ENCODE data around the gene C20orf202. TPM values are rescaled to one million over a fixed set of nuclear protein-coding genes. Genes with fewer than 3 reads are reported as not detected.
"Not testable (repeated sequence)": the region's sequence is repeated elsewhere in the genome, so short reads cannot be mapped to it uniquely, and the experiment has no call there.

C20orf202 gene
- total RNA-seq, 4 donors from 2014 or later: 0.49 to 1.4 (median 0.52) TPM; not detected in 1

DNA sequence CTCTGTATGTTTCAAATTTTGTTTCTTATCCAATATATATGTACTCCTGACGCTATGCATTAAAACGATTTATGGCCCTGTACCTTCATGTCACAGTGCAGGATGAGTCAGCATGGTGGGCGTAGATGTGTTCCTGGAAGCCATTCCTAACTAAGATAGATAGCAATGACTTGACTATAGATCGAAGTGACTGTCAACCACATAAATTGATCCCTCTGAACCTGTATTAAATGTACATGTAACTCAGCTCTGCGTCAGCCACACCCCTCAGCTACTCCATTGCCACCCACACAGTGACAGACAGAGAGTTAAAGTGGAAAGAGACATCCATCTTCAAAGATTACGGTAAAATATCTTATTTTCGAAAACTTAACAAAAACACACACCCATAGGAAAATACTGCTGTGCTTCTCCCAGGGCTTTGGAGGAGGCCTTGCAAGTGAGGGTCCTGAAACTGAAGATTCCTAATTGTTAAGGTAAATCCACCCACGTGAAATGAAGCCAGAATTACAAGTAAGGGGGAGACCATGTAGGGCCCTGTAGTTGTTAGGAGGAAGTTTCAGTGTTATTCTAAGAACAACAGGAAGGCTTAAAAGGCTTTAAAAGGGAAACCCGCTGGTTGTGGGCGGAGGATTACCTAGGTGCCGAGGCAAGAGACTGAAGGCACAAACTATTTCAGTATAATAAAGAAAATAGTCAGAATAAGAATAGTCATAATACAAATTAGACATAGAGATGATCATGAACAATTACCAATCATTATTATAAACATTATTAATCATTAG lies 12.3 kb downstream of the C20orf202 start:
- 65 to 66% methylated on average over 11 of the region's 11 CpGs for WGBS, 2 donors

DNA sequence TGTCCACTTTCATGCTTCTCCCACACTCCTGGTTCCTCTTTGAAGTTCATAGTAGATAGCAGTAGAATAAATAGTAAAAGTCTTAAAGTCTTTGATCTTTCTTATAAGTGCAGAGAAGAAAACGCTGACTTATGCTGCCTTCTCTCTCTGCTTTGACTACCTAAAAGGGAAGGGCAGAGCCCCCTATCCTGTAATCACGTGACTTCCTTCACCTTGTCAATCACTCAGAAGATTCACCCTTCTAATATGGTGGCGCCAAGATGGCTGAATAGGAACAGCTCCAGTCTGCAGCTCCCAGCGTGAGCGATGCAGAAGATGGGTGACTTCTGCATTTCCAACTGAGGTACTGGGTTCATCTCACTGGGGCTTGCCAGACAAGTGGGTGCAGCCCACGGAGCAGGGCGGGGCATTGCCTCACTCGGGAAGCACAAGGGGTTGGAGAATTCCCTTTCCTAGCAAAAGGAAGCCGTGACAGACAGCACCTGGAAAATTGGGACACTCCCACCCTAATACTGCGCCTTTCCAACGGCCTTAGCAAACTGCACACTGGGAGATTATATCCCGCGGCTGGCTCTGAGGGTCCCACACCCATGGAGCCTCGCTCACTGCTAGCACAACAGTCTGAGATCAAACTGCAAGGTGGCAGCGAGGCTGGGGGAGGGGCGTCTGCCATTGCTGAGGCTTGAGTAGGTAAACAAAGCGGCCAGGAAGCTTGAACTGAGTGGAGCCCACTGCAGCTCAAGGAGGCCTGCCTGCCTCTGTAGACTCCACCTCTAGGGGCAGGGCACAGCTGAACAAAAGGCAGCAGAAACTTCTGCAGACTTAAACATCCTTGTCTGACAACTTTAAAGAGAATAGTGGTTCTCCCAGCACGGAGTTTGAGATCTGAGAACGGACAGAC lies 13.5 kb downstream of the C20orf202 start:
- DNase-seq (ENCODE audit: low spot score in 2 of 2); H3K4me3 ChIP-seq (ENCODE audit: low read depth, poor library complexity, severe bottlenecking): not testable (repeated sequence)
- WGBS, 2 donors: 82 to 84% methylated on average over 19 of the region's 19 CpGs

More for the DNA sequence above, 12.3 kb downstream of the C20orf202 start:
- TF ChIP-seq, protein P1, sequence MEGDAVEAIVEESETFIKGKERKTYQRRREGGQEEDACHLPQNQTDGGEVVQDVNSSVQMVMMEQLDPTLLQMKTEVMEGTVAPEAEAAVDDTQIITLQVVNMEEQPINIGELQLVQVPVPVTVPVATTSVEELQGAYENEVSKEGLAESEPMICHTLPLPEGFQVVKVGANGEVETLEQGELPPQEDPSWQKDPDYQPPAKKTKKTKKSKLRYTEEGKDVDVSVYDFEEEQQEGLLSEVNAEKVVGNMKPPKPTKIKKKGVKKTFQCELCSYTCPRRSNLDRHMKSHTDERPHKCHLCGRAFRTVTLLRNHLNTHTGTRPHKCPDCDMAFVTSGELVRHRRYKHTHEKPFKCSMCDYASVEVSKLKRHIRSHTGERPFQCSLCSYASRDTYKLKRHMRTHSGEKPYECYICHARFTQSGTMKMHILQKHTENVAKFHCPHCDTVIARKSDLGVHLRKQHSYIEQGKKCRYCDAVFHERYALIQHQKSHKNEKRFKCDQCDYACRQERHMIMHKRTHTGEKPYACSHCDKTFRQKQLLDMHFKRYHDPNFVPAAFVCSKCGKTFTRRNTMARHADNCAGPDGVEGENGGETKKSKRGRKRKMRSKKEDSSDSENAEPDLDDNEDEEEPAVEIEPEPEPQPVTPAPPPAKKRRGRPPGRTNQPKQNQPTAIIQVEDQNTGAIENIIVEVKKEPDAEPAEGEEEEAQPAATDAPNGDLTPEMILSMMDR (IDR thresholded peaks at IDR 0.05): no peak
- no peak for DNase-seq (ENCODE audit: low spot score in 2 of 2)
- H3K4me3 ChIP-seq (ENCODE audit: low read depth, poor library complexity, severe bottlenecking): no peak overlapping the region
- intact Hi-C loops (cut with DNase I; ENCODE audit: low total_unique reads): no loop called here

DNA sequence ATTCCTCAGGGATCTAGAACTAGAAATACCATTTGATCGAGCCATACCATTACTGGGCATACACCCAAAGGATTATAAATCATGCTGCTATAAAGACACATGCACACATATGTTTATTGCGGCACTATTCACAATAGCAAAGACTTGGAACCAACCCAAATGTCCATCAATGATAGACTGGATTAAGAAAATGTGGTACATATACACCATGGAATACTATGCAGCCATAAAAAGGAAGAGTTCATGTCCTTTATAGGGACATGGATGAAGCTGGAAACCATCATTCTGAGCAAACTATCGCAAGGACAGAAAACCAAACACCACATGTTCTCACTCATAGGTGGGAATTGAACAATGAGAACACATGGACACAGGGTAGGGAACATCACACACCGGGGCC lies 19.5 kb downstream of the C20orf202 start:
- H3K4me3 ChIP-seq (ENCODE audit: low read depth, poor library complexity, severe bottlenecking); intact Hi-C loops (cut with DNase I; ENCODE audit: low total_unique reads); DNase-seq (ENCODE audit: low spot score in 2 of 2): not testable (repeated sequence)
- 67 to 72% methylated on average over 4 of the region's 4 CpGs for WGBS, 2 donors

More for the DNA sequence above, 13.5 kb downstream of the C20orf202 start:
- intact Hi-C loops (cut with DNase I; ENCODE audit: low total_unique reads): not testable (repeated sequence)

DNA sequence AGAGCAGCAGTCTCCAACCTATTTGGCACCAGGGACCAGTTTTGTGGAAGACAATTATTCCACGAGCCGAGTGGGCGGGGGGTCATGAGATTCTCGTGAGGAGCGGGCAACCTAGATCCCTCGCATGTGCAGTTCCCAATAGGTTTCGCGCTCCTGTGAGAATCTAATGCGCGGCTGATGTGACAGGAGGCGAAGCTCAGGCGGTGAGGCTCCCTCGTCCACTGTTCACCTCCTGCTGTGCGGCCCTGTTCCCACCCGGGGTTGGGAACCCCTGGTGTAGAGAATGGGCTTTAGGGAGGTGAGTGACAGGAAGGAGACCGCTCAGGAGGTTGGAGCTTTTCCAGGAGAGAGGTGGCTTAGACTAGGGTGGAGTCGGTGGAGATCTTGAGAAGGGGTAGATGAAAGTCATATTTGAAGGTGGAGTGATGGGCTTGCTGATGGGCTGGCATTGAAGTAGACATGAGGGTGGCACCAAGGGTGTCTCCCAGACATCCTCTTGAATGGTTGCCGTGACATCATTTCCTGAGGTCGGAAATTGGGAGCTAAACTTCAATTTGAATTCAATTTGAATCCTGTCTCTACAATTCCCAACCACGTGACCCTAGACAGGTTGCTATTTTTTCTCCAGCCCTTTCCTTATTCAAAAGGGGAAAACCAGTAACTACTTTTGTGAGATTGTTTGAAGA lies 21.1 kb downstream of the C20orf202 start:
- no peak for TF ChIP-seq POLR2A (IDR thresholded peaks at IDR 0.05)
- TF ChIP-seq, protein P1 (IDR thresholded peaks at IDR 0.05): no peak
- DNase-seq (ENCODE audit: low spot score in 2 of 2): no peak
- no peak overlapping the region for H3K4me3 ChIP-seq (ENCODE audit: low read depth, poor library complexity, severe bottlenecking)
- WGBS, 2 donors: 77% methylated on average over 20 of the region's 20 CpGs
- intact Hi-C loops (cut with DNase I; ENCODE audit: low total_unique reads): no loop called here

DNA sequence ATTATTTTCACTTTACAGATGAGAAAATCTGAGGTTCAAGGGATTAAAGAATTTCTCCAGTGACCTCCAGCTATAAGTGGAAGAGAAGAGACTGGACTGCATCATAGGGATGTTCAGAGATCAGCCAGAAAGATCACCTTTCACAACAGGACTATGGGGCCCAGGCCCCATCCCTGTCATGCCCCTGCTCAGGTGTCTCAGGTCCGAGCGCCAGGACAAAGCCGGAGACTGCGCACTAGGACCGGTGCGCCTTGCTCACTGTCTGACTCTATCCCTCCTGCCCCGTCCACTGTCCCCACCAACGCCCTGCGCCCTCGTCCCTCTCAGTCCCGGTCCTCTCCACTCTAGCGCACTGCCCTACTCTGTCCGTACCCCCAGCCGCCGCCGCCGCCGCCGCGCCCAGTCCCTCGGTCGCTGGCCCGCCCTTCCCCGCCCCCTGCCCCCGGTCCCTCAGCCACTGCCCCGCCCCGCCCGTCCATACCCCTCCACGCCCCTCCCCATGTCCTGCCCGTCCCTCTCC lies 22.1 kb downstream of the C20orf202 start:
- no peak overlapping the region for H3K4me3 ChIP-seq (ENCODE audit: low read depth, poor library complexity, severe bottlenecking)
- TF ChIP-seq POLR2A (IDR thresholded peaks at IDR 0.05): no peak
- TF ChIP-seq, protein P1 (IDR thresholded peaks at IDR 0.05): no peak
- WGBS, 2 donors: 1 to 5% methylated on average over 28 to 29 of the region's 30 CpGs
- no peak for DNase-seq (ENCODE audit: low spot score in 2 of 2)
- intact Hi-C loops (cut with DNase I; ENCODE audit: low total_unique reads): no loop called here

DNA sequence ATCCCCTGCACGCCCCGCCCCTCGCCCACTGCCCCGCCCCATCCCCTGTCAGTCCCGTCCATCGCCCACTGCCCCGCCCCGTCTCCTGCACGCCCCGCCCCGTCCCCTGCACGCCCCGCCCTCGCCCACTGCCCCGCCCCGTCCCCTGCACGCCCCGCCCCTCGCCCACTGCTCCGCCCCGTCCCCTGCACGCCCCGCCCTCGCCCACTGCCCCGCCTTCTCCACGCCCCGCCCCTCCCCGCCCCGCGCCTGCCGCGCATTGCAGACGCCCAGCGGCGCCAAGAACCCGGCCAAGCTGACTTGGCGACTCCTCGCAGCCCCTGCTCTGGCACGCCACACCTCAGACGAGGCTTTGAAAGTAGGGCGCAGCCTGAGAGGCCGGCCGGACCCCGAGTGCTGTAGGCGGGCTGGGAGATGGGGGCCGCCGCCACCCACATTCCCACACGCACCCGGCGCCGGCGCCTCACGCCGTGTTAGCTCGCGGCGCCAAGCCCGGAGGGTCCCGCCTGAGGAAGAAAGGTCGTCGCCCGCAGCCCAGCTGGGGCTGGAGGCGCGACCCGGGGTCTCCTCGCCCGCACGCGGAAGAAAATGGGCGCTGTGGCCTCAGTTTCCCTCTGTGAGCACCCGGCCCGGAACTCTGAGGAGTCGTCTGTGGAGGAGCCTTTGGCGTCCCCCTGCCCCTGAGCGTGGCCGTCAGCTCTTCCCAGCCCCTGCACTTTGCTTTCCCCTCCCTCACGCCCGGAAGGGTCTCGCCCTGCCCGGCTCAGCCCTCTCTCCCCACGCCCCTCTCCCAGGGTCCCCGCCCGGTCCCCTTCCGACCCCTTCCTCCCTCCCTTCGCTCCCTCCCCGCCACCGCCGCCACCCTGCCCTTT lies 22.8 kb downstream of the C20orf202 start, which contains the start of gene RAD21L1:
TSS of gene RAD21L1 (plus strand) at position 262 of the 872 bp plus-strand sequence. CDS start 2,410 bp downstream, outside the sequence.
- H3K4me3 ChIP-seq (ENCODE audit: low read depth, poor library complexity, severe bottlenecking): peak within 1 kb of the TSS; percentile 48
- DNase-seq (ENCODE audit: low spot score in 2 of 2): peak; percentile 42 to 94
- intact Hi-C loops (cut with DNase I; ENCODE audit: low total_unique reads): no loop called here
- 1 to 2% methylated on average over 28 to 39 of the region's 88 CpGs for WGBS, 2 donors
- TF ChIP-seq, protein P1 (IDR thresholded peaks at IDR 0.05): no peak
- TF ChIP-seq POLR2A (IDR thresholded peaks at IDR 0.05): no peak

All from lower leg skin (tissue), 4 donors.